T-helper 9 cell (primary cell): Measurements from ENCODE around the gene AIFM3.
"Not testable (repeated sequence)": the region's sequence is repeated elsewhere in the genome, so short reads cannot be mapped to it uniquely, and the experiment has no call there.

Experiments
- DNase-seq: peaks from one replicate; pipeline ENCODE4 v3.0.0-alpha.2; 2020

The AIFM3 gene

DNA sequence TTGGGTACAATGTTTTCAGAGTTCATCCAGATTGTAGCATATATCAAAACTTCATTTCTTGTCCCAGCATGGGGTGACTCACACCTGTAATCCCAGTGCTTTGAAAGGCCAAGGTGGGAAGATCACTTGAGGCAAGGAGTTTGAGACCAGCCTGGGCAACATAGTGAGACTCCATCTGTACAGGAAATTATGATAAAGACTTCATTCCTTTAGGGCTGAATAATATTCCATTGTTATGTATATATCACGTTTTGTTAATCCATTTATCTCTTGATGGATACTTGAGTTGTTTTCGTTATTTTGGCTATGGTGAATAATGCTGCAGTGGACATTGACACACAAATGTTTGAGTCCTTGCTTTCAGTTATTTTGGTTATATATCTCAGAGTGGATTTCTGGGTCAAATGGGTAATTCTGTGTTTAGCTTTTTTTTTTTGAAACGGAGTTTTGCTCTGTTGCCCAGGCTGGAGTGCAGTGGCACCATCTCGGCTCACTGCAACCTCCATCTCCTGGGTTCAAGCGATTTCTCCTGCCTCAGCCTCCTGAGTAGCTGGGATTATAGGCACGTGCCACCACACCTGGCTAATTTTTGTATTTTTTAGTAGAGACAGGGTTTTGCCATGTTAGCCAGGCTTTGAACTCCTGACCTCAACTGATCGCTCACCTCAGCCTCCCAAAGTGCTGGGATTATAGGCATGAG is 24.7 kb upstream of the AIFM3 start:
- DNase-seq = not testable (repeated sequence)

DNA sequence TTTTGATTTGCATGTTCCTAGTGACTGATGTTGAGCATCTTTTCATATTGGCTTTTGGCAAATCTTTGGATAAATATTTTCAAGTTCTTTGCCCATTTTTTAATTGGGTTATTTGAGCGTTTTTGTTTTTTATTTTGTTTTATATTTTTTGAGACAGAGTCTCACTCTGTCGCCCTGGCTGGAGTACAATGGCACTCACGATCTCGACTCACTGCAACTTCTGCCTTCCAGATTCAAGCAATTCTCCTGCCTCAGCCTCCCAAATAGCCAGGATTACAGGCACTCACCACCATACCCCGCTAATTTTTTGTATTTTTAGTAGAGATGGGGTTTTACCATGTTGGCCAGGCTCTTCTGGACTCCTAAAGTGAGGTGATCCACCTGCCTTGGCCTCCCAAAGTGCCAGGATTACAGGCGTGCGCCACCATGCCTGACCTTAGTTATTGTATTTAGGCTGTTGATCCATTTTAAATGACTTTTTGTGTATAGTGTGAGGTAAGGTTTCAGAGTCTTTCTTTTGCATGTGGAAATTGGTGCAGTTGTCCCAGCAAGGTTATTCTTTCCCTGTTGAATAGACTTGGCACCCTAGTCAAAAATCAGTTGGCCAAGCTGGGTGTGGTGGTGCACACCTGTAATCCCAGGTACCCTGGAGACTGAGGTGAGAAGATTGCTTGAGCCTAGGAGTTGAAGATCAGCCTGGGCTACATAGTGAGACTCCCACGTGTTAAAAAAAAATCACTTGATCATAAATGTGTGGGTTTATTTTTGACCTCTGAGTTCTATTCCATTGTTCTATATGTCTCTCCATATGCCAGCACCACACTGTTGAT is 23.7 kb upstream of the AIFM3 start:
- DNase-seq = no peak

DNA sequence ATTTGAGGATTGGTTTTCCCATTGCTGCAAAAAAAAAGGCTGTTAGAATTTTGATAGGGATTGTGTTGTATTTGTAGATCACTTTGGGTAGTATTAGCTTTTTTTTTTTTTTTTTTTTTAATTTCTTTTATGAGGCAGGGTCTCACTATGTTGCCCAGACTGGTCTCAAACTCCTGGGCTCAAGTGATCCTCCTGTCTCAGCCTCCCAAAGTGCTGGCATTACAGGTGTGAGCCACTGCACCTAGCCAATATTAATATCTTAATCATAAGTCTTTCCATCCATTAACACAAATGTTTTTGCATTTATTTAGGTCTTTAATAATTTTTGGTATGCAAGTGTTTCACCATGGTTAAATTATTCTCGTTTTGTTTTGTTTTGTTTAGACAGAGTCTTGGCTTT is 23.0 kb upstream of the AIFM3 start:
- DNase-seq = no peak

DNA sequence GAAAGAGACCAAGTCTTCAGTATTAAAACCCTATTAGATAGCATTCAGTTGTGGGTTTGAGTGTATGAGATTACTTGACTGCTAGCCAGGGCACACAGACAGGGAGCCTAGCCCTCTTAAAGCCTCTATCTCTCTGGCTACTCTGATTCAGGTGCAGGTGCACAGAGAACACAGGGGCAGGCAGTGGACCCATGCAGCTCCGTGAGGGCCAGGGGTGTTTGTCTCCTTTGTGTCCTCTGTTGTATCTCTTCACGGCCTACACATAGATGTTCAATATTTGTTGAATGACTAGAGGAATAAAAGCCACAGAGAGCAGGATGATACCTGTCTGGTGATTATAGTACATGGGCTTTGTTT is 21.5 kb upstream of the AIFM3 start:
- no peak for DNase-seq

- DNase-seq = no peak
These were observed 20.7 kb upstream of the AIFM3 start for GRCh38 chr22:20946080-20946986.

GRCh38 chr22:20946991-20947390 is 20.1 kb upstream of the AIFM3 start:
- no peak for DNase-seq

DNA sequence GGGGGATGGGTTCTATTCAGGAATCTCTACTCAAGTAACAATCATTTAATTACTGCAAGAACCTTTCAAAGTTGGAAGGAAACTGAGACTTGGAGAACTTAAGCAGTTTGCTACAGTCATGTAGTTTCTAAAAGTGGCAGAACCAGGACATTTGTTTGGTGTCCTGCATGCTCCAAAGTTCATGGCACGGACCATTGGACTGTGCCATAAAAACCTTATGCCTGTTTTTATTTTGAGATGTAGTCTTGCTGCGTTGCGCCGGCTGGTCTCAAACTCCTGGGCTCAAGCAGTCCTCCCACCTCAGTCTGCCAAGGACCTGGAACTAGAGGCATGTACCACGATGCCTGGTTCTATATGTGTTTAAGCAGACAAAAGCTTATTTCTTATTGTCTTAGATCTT is 18.6 kb upstream of the AIFM3 start:
- DNase-seq = no peak

DNA sequence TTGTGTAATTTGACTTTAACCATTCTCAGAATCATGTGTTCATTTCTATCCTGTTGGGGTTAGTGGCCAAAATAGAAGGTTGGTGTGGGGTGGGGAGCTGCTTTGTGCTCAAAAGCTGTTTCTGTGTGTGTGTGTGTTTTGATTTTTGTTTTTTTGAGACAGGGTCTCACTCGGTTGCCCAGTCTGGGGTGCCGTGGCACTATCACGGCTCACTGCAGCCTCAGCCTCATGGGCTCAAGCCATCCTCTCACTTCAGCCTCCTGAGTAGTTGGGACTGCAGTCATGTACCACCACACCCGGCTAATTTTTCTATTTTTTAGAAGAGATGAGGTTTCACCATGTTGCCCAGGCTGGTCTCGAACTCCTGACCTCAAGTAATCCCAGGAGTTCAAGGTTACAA is 18.1 kb upstream of the AIFM3 start:
- DNase-seq = no peak

DNA sequence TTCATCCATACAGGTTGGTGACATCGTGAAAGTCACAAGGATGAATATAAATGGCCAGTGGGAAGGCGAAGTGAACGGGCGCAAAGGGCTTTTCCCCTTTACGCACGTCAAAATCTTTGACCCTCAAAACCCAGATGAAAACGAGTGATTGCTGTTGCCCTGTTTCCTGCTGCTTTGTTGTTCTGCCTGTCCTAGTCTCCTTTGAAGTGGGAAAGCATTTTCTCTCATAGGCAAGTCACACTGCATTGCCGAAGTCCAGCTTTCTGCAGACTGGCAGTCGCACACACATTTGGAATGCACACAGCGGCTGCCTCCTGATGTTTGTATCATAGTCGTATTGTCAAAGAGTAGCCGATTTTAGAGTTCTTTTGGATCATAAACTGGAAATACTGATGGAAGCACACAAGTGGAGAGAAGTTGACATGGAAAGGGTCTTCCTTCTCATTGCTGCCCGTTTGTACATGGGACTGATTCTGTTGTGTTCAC is 17.3 kb upstream of the AIFM3 start:
- no peak for DNase-seq

- DNase-seq = no peak
These were observed 15.7 kb upstream of the AIFM3 start for GRCh38 chr22:20951151-20951931.

DNA sequence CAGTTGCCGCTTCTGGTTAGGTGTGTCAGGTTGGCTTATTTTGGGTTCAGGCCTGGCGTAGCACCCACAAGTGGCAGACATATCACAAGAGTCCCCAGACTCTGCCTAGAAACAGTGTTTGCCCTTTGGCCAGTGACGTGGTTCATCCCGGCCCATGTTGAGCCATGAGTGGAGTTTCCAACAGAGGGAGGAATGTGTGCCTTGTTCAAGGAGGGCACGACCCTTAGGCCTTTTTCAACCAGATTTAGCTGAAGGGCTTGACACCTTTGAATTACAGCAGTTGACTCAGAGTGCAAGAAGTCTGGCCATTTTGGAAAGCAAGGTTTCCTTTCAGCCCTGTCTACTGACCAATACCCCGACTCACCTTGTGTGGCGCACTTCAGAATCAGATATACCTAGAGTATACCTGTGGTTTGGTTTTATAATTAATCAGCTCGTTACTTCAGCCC is 15.1 kb upstream of the AIFM3 start:
- DNase-seq = no peak

DNA sequence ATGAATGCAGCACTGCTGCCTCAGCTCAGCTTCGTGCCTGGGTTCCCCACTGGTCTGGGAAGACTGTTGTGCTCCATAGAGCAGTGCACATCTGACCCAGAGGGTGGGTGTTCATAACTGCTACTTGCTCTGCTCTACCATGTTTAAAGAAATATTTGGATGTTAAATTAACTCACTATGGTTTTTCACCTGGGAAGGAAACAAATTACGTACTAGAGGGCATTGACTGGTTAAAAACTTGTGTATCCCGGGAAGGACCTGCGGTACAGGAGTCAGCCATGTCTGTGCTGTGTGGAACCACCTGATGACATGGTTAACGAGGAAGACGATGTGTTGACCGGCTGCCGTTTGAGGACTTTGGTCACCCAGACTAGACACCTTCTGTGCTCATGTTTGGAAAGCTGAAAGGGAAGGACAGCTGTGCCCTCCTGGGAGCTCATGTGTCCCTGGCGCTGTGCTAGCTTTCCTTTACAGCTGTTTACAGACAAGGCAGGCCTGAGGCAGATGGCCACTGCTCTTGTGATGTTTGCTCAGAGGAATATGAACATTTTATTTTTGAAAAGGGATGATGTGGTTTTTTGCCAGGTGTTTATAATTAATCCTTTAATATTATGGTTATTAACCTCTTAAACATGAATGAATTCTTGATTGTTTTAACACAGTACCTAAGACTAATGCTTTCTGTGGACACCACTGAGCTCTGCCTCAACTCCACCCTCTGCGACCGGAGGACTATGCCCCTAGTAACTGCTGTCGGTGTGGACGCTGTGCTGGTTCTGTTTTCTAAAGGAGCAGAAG is 14.3 kb upstream of the AIFM3 start:
- no peak for DNase-seq

- DNase-seq = no peak
These were observed 13.8 kb upstream of the AIFM3 start for GRCh38 chr22:20953342-20953608.

- DNase-seq = no peak
These were observed 13.2 kb upstream of the AIFM3 start for GRCh38 chr22:20953668-20954500.

GRCh38 chr22:20955548-20955947 is 11.5 kb upstream of the AIFM3 start:
- DNase-seq = no peak

GRCh38 chr22:20956258-20957101 is 10.6 kb upstream of the AIFM3 start:
- no peak for DNase-seq

DNA sequence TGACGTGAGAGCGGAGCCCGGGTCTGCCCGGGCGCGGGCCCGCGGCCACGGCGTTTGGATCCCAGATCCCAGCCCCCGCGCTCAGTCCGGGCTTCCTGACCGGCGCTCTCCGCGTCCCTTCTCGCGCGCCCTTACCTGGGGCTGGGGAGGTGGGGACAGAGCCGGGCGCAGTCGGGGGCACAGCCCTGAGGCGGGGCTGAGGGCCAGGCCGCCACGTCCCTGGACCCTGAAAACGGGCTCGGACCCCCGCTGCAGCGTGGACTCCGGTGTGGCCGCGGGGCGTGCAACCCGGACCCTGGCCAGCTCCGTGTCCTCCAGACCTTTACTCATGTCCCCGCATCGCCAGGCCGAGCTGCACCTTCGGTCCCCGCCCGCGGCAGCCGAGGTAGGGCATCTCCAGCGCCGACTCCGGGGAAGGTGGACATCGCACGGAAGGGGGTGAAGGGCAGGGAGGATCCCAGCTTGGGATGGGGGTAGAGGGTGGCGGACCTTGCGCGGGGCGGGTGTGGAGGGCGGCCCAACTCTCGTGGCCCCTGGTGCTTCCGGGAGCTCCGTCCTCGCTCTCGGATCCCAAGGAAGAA is 9.9 kb upstream of the AIFM3 start:
- DNase-seq = no peak

DNA sequence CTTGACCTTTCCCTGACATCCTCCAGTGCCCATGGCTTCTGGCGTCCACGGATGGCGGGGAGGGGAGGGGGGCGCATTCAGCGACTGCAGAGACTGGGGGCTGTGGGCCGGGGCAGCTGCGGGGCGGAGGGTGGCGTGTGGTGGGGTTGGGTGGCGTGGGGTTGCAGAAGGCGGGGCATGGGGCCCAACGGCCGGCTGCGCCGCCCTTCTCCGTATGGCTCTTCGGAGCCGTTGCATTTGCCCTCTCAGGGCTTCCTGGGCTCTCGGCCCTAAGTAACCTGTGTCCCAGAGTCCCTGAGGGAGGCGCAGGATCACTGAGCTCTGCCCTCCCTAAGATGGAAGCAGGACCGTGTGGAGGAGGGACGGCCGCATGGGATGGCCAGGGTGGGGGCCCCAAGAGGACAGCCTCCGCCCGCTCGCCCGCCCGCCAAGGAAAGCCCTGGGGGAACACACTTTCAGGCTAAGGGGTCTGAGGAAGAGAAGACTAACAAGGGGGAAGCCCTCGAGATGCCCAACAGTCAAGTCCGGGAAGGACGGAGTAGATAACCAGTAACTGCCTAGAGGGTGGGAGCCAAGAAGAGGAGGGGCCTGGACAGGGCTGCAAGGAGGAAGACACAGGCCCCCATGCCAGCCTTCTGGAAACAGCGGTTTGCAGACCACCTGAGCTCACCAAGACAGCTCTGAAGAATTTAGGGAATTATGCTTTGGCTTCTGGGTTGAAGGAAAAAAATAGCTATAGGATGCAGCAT is 9.2 kb upstream of the AIFM3 start:
- DNase-seq = no peak
